NCI-H748 (cell line): Measurements from ENCODE around the gene PC.
"Not testable (repeated sequence)": the region's sequence is repeated elsewhere in the genome, so short reads cannot be mapped to it uniquely, and the experiment has no call there.

ENCODE experiments used
- DNase-seq: peaks from one replicate; lab custom pipeline; 2025; ENCODE audit not compliant: unreplicated experiment; lab: John Stamatoyannopoulos, UW

The PC gene

GRCh38 chr11:66979336-66979980 is 21.3 kb upstream of the PC start:
- DNase-seq: no peak

GRCh38 chr11:66978717-66979116 is 20.5 kb upstream of the PC start:
- DNase-seq: no peak

GRCh38 chr11:66978229-66978628 is 20.0 kb upstream of the PC start:
- no peak for DNase-seq

DNA sequence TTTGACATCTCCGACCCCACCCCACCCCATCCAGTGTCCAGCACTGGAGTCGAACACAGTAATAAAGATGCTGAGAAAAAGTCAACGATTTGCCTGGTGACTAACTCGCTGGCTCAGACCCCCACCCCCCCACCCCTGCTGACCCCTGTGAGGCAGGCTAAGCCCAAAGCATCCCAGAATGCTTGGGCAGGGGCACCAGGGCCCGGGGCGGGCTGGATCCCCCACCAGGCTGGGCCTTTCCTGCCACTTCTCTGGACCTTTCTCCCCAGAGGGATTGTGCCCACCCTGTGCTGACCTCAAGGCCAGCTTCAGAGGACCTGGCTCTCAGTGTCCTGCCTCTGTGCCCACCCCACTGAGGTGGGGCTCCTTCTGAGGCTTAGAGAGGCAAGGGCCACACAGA is 18.7 kb upstream of the PC start:
- DNase-seq: no peak

- DNase-seq: peak; percentile 32
Observed at GRCh38 chr11:66976028-66976467, 17.9 kb upstream of the PC start.

DNA sequence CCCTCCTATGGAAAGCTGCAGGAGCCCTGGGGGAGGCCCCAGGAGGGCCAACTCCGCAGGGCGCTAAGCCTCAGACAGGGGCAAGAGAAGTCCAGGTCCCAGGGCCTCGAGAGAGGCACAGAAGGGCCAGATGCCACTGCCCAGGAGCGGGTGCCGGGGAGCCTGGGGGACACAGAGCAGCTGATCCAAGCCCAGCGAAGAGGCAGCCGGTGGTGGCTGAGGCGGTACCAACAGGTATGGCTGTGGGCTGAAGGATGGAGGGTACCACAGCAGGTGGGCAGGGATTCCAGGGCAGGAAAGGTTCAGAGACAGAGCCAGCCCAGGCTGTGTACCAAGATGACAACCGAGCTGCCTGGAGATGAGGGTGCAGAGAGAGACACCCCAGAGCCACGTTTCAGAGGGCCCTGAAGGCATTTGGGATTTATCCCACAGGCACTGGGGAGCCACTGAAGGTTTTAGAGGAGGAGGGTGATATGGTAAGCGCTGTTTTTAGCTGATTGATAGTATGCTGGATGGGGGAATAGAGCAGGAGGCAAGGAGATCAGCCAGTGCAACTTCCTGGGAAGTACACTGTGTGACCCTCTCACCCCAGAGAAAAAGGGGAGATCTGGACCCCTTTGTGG is 17.3 kb upstream of the PC start:
- no peak for DNase-seq

- DNase-seq: no peak
Observed at GRCh38 chr11:66974724-66975404, 16.7 kb upstream of the PC start, which contains the start of gene C11orf86. TSS of gene C11orf86 (plus strand) at chr11:66975304. CDS start at chr11:66975363, 59 bp downstream.

DNA sequence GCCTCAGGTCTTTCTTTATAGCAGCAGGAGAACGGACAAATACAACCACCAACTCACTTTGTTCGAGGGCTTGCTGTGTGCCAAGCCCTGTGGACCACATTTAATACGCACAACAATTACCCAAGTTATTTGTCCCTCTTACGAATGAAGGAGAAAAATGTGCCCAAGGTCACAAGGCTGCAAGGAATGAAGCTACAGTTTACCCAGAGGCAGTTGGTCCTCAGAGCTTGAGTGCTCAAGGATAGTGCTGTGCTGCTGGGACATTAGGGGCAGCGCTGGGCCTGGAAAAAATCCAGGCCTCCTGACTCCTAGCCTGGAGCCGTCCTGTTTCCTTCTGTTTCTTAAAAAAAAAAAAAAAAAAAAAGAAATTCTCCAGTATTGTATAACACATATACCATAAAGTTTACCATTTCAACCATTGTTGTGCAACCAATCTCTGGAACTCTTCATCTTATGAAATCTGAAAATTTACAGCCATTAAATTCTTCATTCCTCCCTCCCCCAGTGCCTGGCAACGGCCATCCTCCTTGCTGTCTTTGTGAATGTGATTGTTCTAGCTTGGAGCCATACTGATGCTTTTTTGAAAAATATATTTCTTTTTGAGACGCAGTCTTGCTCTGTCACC is 15.9 kb upstream of the PC start:
- DNase-seq: no peak

DNA sequence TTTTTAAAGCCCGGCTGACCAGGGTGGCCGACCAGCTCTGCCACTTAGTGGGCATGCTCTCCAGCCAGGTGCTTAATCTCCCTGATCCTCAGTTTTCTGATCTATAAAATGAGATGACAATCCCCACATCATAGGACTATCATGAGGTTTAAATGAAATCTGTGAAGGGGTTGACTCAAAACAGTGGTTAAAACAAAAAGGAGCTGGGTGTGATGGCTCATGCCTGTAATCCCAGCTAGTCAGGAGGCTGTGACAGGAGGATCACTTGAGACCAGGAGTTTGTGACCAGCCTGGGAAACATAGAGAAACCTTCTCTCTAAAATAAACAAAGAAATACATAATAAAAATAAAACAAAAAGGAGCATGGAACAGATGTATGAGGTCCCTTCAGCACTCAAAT is 13.3 kb upstream of the PC start:
- no peak for DNase-seq

GRCh38 chr11:66970807-66971442 is 12.7 kb upstream of the PC start:
- no peak for DNase-seq

GRCh38 chr11:66970371-66970806 is 12.2 kb upstream of the PC start:
- no peak for DNase-seq

DNA sequence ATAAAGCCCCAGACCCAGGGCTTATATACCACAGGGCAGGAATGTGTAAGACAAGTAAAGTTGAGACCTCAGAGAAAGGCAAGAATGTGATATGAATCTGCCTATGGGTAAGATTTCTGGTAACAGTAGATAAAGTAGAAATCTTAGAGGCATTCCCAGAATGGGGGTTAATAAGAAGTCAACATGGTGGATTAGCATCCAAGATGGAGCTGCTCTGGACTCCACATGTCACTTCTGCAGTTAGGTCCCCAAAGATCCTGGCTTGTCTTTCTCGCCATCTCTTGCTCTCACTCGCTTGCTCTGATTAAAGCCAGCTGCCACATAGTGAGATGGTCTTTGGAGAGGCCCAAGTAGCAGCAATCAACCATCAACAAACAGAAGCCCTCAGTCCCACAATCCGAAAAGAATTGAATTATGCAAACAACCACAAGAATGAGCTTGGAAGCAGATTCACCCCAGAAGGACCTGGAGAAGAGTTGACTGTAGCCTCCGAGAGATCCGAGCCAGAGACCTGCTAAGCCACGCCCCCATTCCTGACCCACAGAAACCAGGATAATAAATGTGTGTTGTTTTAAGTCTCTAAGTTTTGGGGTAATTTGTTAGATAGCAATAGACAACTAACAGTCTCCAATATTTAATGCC is 11.5 kb upstream of the PC start:
- no peak for DNase-seq

- DNase-seq: no peak
Observed at GRCh38 chr11:66967670-66968425, 9.7 kb upstream of the PC start.

DNA sequence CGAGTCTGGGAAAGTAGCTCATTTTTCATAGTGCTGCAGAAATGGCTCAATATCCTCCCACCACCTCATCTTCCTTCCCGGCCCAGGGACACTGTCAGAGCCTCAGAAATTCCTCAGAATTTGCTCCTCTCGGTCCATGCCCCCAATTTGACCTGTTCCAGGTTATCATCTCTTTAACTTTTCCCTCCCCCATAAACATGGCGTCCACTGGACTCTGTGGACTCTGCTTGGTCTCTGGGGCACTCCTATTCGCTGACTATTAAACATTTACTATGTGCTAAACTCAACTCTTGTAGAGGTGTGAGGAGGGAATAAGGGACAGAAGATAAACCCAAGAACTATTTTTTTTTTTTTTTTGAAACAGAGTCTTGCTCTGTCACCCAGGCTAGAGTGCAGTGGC is 8.2 kb upstream of the PC start:
- DNase-seq: no peak

DNA sequence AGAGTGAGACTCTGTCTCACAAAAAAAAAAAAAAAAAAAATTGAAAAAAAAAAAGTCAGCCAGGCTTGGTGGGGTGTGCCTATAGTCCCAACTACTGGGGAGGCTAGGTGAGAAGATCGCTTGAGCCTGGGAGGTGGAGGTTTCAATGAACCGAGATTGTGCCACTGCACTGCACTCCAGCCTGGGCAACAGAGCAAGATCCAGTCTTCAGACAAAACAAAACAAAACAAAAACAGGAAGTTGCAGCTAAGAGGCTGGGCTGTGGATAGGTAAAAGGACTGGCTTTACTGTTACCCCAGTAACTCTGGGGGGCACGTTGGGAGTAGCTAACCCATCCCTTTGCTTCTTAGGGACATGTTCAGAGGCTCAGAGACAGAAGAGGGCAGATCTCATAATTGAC is 6.3 kb upstream of the PC start:
- no peak for DNase-seq

- DNase-seq: no peak
Observed at GRCh38 chr11:66962801-66963200, 4.6 kb upstream of the PC start.

GRCh38 chr11:66962247-66962646 is 4.1 kb upstream of the PC start:
- DNase-seq: no peak

DNA sequence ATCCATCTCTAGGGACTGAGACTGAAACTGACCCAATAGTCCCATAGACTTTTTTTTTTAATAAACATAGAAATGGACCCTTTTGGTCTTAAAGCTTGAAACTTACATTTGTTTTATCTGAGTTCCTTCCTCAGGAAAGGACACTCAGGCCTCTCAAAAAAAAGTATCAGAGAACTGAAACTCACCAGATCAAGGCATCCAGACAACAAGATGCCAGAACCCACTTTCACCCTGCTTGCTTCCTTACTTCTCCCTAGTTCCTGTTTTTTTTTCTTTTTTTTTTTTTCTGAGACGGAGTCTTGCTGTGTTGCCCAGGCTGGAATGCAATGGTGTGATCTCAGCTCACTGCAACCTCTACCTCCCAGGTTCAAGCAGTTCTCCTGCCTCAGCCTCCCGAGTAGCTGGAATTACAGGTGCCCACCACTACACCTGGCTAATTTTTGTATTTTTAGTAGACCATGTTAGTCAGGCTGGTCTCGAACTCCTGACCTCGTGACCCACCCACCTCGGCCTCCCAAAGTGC is 3.6 kb upstream of the PC start:
- DNase-seq: not testable (repeated sequence)

DNA sequence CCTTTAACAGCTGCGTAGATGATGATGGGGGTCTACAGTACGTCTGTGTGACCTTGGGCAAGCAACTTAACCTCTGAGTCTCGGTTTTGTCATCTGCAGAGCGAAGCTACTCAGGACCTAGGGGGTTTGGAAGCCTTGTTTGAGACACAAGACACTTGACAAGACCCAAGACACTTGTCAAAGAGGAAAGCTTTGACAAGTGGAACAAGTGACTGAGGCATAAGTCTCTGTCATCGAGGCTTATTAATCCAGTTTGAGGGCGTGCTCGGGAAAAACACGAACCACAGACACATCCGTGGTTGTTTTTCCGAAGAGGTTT is 732 bp upstream of the PC start:
- DNase-seq: no peak

DNA sequence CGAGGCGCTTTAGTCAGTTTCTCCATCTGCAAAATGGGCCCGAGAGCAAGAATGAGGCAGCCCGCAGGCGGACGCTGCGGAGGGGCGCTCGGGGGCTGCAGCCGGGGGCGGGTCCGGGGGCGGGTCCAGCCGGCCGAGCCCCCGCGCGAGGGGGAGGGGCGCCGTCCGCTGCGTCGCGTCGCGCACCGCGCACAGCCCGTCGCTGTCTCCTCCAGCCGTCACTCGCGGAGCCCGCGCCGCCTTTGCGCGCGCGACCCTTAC is 282 bp downstream of the PC start:
- no peak for DNase-seq
